PFSK-1 (cell line): ENCODE data around the gene CLASP1.

Experiments
- FOXP2 ChIP-seq: optimal IDR thresholded peaks from 2 replicates; pipeline ENCODE3; 2011; ENCODE audit warnings: borderline replicate concordance, control low read depth, inconsistent platforms; ENCODE audit not compliant: insufficient read depth; ENCODE audit errors: extremely low read length, extremely low read depth
- REST ChIP-seq, 2 experiments: IDR thresholded peaks; 2 replicates each; pipeline versions ENCODE4 v1.6.1 to v1.8.0; 2011 to 2012; ENCODE audit warnings: low read depth in 2 of 2, low read length in 2 of 2, control low read depth in 1 of 2, inconsistent platforms in 1 of 2, mild to moderate bottlenecking in 1 of 2, moderate library complexity in 1 of 2; ENCODE audit not compliant: insufficient read depth in 1 of 2
- SIN3A ChIP-seq: IDR thresholded peaks from 2 replicates; pipeline ENCODE4 v1.6.1; 2012; ENCODE audit warnings: mild to moderate bottlenecking, low read length, moderate library complexity, borderline replicate concordance; ENCODE audit not compliant: insufficient read depth
- TAF1 ChIP-seq: IDR thresholded peaks from 2 replicates; pipeline ENCODE4 v1.6.1; 2012; ENCODE audit warnings: low read length, control low read depth, borderline replicate concordance; ENCODE audit not compliant: insufficient read depth

- no peak for TF ChIP-seq FOXP2
- TF ChIP-seq TAF1: no peak
- no peak for TF ChIP-seq SIN3A
- TF ChIP-seq REST (IDR thresholded peaks at IDR 0.05; ENCODE audit: insufficient read depth in 1 of 2, low read depth in 2 of 2, low read length in 2 of 2): no peak
Observed at GRCh38 chr2:121485039-121485438, 164.2 kb downstream of the CLASP1 start.
